OCI-LY1 (cell line): ENCODE data around the gene STX8.

Source experiments
- H2AFZ ChIP-seq: fragments of 200-600 bp; sonication (generic), shearing (Covaris generic); 2 replicates; pipeline ENCODE4 v1.6.0; 2014; ENCODE audit warnings: antibody characterized with exemption, mild to moderate bottlenecking, low read length
- H3F3A ChIP-seq: fragments of 200-600 bp; sonication (generic), shearing (Covaris generic); 2 replicates; pipeline ENCODE4 v1.6.0; 2014; ENCODE audit warnings: mild to moderate bottlenecking, antibody characterized with exemption, low read length, moderate library complexity; ENCODE audit not compliant: insufficient read depth
- H3K27ac ChIP-seq: fragments of 200-600 bp; sonication (generic); 2 replicates; pipeline ENCODE4 v1.5.1; 2014; ENCODE audit warnings: low read length, mixed run types, mild to moderate bottlenecking, low read depth; ENCODE audit not compliant: poor library complexity, severe bottlenecking
- H3K27me3 ChIP-seq: fragments of 200-600 bp; sonication (generic); 2 replicates; pipeline ENCODE4 v1.6.0; 2014; ENCODE audit warnings: antibody characterized with exemption, mild to moderate bottlenecking, low read length, moderate library complexity; ENCODE audit not compliant: insufficient read depth
- H3K36me3 ChIP-seq: fragments of 200-600 bp; sonication (generic); 2 replicates; pipeline ENCODE4 v1.6.1; 2014; ENCODE audit warnings: mild to moderate bottlenecking, antibody characterized with exemption, low read length, moderate library complexity, mixed read lengths; ENCODE audit not compliant: insufficient read depth
- H3K4me1 ChIP-seq: fragments of 200-600 bp; sonication (generic); 2 replicates; pipeline ENCODE4 v1.5.1; 2014; ENCODE audit warnings: mild to moderate bottlenecking, low read length, moderate library complexity; ENCODE audit not compliant: insufficient read depth, severe bottlenecking
- H3K4me2 ChIP-seq: fragments of 200-600 bp; sonication (generic), shearing (Covaris generic); 2 replicates; pipeline ENCODE4 v1.6.1; 2014; ENCODE audit warnings: low read length
- H3K4me3 ChIP-seq: fragments of 200-600 bp; sonication (generic); 2 replicates; pipeline ENCODE4 v1.5.1; 2014; ENCODE audit warnings: low read length, low read depth, mild to moderate bottlenecking, mixed read lengths; ENCODE audit not compliant: poor library complexity, severe bottlenecking
- H3K79me2 ChIP-seq: fragments of 200-600 bp; shearing (Covaris generic); 2 replicates; pipeline ENCODE4 v1.6.1; 2016; ENCODE audit warnings: mixed run types, low read length, mixed read lengths; ENCODE audit not compliant: insufficient read depth
- H3K9ac ChIP-seq: fragments of 200-600 bp; sonication (generic), shearing (Covaris generic); 2 replicates; pipeline ENCODE4 v1.6.1; 2014; ENCODE audit warnings: mild to moderate bottlenecking, low read length, mixed read lengths
- H3K9me2 ChIP-seq: fragments of 200-600 bp; sonication (generic), shearing (Covaris generic); 2 replicates; pipeline ENCODE4 v1.6.1; 2014; ENCODE audit warnings: low read depth, mild to moderate bottlenecking, low read length, mixed read lengths
- H3K9me3 ChIP-seq: fragments of 200-600 bp; shearing (Covaris generic); 2 replicates; pipeline ENCODE4 v1.6.1; 2014; ENCODE audit warnings: low read length, mixed read lengths
- H4K20me1 ChIP-seq: fragments of 200-600 bp; sonication (generic), shearing (Covaris generic); 2 replicates; pipeline ENCODE4 v1.6.0; 2016; ENCODE audit warnings: mild to moderate bottlenecking, low read length; ENCODE audit not compliant: insufficient read depth
- EZH2 ChIP-seq: fragments of 200-600 bp; sonication (generic), shearing (Covaris generic); IDR thresholded peaks from 2 replicates; pipeline ENCODE4 v1.8.0; 2017; ENCODE audit warnings: borderline replicate concordance, mixed run types, mild to moderate bottlenecking, antibody characterized with exemption, low read length, moderate library complexity, mixed read lengths
- TF ChIP-seq, protein P1 (sequence below): fragments of 200-600 bp; sonication (generic), shearing (Covaris generic); IDR thresholded peaks from 2 replicates; pipeline ENCODE4 v1.5.1; 2017; ENCODE audit warnings: mild to moderate bottlenecking, antibody characterized with exemption, low read length, moderate library complexity, mixed read lengths

STX8 gene

DNA sequence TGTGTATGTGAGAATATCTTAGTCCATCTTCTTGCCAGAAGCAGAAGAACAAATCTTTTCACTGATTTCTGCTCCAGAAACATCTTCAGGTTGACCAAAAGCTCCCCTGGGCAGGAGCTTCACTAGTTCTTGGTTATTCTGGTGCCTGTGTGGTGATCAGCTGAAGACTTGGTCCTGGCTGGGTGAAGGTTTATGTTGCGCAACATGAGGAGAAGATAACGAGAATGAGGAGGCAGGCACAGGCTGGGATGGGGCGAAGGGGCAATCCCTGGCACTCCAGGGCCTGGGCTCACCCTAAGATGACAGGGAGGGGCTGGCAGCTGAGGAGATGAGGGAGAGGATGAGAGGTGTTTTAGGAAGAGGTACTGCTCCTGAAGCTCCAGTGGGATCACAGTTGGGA, 322.3 kb downstream of the STX8 start:
- no peak overlapping the region for H3K4me2 ChIP-seq
- H3K9me2 ChIP-seq, result no peaks in the 10 kb centered on the region
- H3K79me2 ChIP-seq, result no peaks in the 10 kb centered on the region
- H2AFZ ChIP-seq, result no peak overlapping the region
- no peaks in the 10 kb centered on the region for H3K36me3 ChIP-seq
- no peaks in the 10 kb centered on the region for H3K4me1 ChIP-seq
- H4K20me1 ChIP-seq, result no peaks in the 10 kb centered on the region
- no peaks in the 10 kb centered on the region for H3F3A ChIP-seq
- no peaks in the 10 kb centered on the region for H3K27me3 ChIP-seq
- H3K27ac ChIP-seq, result no peak overlapping the region
- TF ChIP-seq, protein P1, sequence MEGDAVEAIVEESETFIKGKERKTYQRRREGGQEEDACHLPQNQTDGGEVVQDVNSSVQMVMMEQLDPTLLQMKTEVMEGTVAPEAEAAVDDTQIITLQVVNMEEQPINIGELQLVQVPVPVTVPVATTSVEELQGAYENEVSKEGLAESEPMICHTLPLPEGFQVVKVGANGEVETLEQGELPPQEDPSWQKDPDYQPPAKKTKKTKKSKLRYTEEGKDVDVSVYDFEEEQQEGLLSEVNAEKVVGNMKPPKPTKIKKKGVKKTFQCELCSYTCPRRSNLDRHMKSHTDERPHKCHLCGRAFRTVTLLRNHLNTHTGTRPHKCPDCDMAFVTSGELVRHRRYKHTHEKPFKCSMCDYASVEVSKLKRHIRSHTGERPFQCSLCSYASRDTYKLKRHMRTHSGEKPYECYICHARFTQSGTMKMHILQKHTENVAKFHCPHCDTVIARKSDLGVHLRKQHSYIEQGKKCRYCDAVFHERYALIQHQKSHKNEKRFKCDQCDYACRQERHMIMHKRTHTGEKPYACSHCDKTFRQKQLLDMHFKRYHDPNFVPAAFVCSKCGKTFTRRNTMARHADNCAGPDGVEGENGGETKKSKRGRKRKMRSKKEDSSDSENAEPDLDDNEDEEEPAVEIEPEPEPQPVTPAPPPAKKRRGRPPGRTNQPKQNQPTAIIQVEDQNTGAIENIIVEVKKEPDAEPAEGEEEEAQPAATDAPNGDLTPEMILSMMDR, result no peak
- TF ChIP-seq EZH2, result no peak
- H3K9ac ChIP-seq, result no peak overlapping the region
- H3K9me3 ChIP-seq, result no peaks in the 10 kb centered on the region
- no peak overlapping the region for H3K4me3 ChIP-seq

DNA sequence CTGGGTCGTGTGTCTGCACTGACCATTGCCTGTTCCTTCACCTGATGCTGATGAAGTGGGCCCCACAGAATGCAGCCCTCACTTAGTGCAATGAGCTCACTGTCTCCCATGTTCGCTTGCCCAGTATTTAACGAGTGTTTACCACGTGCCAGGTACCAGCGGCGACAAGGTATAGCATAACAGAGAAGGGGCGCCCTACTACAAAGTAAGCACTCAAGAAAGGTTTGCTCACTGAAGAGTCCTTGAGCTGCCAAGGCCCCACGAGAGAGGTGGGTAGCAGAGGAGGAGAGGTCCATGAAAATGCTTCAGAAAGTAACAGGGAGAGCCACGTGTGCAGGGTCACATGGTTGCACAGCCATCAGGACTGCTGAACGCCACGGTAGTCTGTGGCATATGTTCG, 324.3 kb downstream of the STX8 start:
- H3K4me3 ChIP-seq, result no peak overlapping the region
- no peaks in the 10 kb centered on the region for H4K20me1 ChIP-seq
- H3F3A ChIP-seq, result no peaks in the 10 kb centered on the region
- H3K9me2 ChIP-seq, result no peaks in the 10 kb centered on the region
- no peak overlapping the region for H2AFZ ChIP-seq
- H3K9me3 ChIP-seq, result no peaks in the 10 kb centered on the region
- H3K4me2 ChIP-seq, result no peak overlapping the region
- H3K27ac ChIP-seq, result no peak overlapping the region
- H3K27me3 ChIP-seq, result no peaks in the 10 kb centered on the region
- no peaks in the 10 kb centered on the region for H3K79me2 ChIP-seq
- H3K9ac ChIP-seq, result no peak overlapping the region
- TF ChIP-seq, protein P1, result no peak
- TF ChIP-seq EZH2, result no peak
- no peaks in the 10 kb centered on the region for H3K36me3 ChIP-seq
- no peaks in the 10 kb centered on the region for H3K4me1 ChIP-seq

DNA sequence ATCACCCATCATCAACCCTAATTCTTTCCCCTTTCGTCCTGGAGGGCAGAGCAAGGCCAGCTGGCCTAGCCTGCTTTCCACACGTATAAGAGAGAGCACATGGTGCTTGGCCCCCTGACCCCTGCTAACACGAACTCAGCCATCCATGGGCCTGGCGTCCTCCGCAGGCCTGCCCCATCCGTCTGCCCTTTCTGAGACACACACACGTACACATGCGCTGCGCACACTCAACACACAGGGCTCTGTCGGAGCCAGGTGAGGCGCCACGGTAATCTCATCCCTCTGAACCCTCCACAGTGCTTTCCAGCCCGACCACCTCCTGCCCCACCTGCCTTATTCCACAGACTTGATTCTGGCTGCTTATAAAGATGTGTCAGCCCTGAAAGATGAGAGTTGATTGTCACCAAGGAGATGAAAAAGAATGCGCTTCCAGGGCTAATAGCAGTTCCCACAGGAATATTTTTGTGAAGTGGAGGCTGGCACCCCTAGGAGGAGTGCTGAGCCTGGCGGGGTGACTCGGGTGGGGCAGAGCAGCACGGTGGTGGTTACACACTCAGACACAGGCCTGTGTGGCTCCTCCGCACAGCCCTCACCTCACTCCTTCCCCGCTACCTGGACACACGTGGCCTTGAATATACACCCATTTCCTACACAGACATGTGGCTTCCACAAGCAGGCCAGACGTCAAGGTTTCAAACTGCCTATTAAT, 326.2 kb downstream of the STX8 start:
- H3K4me1 ChIP-seq, result no peaks in the 10 kb centered on the region
- TF ChIP-seq, protein P1, result no peak
- no peak for TF ChIP-seq EZH2
- no peaks in the 10 kb centered on the region for H3K79me2 ChIP-seq
- H3K4me3 ChIP-seq, result no peak overlapping the region
- no peaks in the 10 kb centered on the region for H3F3A ChIP-seq
- H3K4me2 ChIP-seq, result no peak overlapping the region
- no peaks in the 10 kb centered on the region for H3K9me2 ChIP-seq
- no peak overlapping the region for H2AFZ ChIP-seq
- no peak overlapping the region for H3K9ac ChIP-seq
- no peaks in the 10 kb centered on the region for H3K27me3 ChIP-seq
- H3K27ac ChIP-seq, result no peak overlapping the region
- H4K20me1 ChIP-seq, result no peaks in the 10 kb centered on the region
- H3K36me3 ChIP-seq, result no peaks in the 10 kb centered on the region
- no peaks in the 10 kb centered on the region for H3K9me3 ChIP-seq
